ENCODE results near the gene WDR88.

GRCh38 chr19:33195645-33196347 lies 63.9 kb downstream of the WDR88 start:
- TF ChIP-seq CTCF (IDR thresholded peaks at IDR 0.05) (no peak), EZH2 (IDR thresholded peaks at IDR 0.05; ENCODE audit: borderline replicate concordance, insufficient read depth, low read depth, low read length, poor library complexity, severe bottlenecking) (no peak)
